Activated CD4-positive, alpha-beta T cell treated with anti-CD3 and anti-CD28 coated beads, Interleukin-2, Interleukin-6, amounts not matched to agents 100 ng/mL and 50 ng/mL, durations not matched to agents 16 hours and 8 hours (primary cell): ENCODE results near the gene ESRRA.

Experiments used
- DNase-seq: peaks from one replicate; pipeline ENCODE4 v3.0.0-alpha.2; 2020

Gene ESRRA

GRCh38 chr11:64305075-64305690, at the start of gene ESRRA:
Gene ESRRA (plus strand): TSS chr11:64305524. CDS start chr11:64307180, 1,656 bp downstream.
- DNase-seq, result peak; percentile 100

DNA sequence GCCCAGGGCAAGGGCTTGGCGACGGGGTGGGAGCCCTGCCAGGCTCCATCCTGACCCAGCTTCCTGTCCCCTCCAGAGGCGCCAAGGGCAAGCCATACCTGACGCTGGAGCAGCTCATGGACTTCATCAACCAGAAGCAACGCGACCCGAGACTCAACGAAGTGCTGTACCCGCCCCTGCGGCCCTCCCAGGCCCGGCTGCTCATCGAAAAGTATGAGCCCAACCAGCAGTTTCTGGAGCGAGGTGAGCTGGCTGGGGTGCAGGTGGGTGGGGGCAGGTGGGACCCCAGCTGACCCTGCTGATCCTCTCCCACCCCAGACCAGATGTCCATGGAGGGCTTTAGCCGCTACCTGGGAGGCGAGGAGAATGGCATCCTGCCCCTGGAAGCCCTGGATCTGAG, 49.0 kb upstream of the ESRRA start:
- DNase-seq, result no peak

- DNase-seq, result no peak
Observed at GRCh38 chr11:64258356-64258755, 47.0 kb upstream of the ESRRA start.

DNA sequence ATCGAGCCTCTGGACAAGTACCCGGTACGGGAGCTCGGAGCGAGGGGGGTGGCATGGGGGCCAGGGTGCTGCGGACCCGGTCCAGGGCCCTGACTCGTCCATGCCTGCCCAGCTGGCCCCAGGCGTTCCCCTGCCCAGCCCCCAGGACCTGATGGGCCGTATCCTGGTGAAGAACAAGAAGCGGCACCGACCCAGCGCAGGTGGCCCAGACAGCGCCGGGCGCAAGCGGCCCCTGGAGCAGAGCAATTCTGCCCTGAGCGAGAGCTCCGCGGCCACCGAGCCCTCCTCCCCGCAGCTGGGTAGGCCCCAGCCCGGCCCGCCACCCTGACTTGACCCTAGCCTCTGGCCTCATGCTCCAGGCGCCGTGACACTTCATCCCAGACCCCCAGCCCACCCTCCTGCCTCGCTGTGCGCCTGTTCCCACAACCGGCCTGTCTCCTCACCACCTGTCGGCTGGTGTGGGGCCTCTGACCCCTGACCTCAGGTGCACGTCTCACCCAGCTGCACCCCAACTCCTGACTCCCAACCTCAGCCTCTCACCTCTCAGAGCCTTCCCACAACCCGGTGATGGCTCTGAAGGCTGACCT, 46.3 kb upstream of the ESRRA start:
- no peak for DNase-seq

DNA sequence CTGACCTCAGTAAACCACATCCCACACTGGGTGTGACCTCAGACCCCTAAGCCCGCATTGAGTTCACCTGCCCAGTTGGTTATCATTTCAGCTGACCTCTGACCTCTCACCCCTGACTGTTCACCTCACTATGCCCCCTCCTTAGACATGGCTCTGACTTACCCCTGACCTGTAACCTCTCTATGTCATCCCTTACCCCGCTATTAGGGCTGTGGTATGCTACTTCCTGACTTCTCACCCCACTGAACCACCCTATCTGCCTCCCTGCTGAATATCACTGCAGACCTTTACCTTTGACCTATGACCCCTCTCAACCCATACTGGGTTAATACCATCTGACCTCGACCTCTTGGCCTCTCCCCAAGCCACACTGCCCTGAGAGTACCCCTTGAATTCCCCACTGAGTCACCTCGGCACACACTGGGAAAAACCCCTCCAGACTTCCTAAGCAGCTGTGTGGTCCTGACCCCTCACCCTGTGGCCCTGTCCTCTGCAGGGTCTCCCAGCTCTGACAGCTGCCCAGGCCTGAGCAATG, 45.7 kb upstream of the ESRRA start:
- DNase-seq, result no peak

GRCh38 chr11:64260147-64260708, 45.1 kb upstream of the ESRRA start:
- DNase-seq, result no peak

DNA sequence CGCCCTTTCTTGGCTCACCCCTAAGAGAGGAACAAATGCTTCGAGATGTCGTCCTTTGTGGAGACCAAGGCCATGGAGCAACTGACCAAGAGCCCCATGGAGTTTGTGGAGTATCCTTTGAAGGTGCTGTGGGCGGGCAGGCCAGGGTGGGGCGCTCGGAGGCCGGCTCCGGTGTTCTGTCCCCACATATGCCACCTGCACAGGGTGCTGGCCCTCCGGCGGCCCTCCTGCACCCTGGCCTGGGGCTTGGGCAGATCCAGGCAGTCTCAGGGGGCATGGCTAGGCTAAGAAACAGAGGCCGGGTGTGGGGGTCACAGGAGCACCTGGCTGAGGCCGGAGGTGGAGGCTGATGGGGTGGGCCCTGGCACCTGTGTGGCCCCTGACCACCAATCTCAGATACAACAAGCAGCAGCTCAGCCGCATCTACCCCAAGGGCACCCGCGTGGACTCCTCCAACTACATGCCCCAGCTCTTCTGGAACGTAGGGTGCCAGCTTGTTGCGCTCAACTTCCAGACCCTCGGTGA, 43.7 kb upstream of the ESRRA start:
- no peak for DNase-seq

DNA sequence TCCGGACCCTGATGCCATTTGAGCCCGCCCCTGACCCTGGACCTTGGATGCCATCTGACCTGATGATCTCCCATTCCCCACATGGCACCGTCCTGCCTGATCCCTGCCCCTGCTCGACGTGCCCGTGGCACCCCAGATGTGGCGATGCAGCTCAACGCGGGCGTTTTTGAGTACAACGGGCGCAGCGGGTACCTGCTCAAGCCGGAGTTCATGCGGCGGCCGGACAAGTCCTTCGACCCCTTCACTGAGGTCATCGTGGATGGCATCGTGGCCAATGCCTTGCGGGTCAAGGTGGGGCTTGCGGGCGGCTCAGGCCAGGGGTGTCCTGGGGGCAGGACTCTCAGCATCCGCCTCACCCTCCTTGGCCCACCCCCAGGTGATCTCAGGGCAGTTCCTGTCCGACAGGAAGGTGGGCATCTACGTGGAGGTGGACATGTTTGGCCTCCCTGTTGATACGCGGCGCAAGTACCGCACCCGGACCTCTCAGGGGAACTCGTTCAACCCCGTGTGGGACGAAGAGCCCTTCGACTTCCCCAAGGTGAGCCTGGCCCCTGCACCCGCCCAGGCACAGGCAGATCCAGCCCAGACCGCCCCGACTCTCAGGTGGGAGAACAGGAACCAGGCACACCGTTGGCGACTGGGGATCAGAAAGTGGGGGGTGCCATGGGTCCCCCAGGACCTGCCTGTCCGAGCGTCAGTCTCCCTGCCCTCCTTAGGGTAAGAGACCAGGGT, 42.9 kb upstream of the ESRRA start:
- DNase-seq, result no peak

DNA sequence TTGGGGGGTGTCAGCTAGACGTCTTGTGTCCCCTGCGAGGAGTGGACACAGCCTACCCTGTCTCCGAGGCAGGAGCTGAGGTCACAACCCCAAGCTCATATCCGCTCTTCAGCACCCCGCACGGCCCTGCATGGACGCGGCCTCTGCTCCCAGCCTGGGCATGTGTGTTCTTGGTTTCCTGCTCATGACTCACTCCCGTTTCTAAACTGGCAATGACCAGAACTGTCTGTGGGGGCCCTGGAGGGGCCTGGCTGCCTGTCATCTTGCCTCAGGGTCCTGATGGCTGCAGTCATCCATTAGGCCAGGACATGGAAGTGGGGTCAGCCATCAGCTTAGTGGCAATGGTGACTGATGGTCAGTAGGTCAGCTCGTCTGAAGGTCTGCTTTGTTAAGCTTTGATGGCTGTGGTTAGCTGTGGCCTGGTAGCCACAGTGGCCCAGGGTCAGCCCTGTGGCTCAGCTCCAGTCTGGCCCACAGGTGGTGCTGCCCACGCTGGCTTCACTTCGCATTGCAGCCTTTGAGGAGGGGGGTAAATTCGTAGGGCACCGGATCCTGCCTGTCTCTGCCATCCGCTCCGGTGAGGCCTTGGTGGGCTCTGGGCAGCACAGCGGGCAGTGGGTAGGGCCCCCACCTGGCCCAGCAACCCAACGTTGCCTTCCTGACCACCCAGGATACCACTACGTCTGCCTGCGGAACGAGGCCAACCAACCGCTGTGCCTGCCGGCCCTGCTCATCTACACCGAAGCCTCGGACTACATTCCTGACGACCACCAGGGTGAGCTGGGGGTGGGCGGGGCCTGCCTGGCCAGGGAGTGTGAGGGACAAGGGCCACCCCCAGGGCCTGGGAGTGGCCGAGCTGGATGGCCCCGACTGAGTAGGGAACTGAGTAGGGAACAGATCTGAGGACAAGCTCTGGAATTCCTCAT, 42.0 kb upstream of the ESRRA start:
- no peak for DNase-seq

DNA sequence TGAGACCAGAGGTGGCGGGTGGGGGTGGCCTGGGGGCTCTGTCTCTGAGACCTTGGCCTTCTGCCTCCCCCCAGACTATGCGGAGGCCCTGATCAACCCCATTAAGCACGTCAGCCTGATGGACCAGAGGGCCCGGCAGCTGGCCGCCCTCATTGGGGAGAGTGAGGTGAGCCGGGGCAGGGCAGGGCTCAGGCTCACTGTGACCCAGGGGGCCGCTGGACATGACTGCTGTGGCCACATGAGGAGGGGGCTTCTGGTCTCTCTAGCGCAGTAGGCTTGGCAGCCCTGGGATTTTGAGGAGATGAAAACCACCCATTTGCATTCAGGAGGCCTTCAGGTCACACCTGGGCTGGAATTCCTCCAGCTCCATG, 41.4 kb upstream of the ESRRA start:
- no peak for DNase-seq

DNA sequence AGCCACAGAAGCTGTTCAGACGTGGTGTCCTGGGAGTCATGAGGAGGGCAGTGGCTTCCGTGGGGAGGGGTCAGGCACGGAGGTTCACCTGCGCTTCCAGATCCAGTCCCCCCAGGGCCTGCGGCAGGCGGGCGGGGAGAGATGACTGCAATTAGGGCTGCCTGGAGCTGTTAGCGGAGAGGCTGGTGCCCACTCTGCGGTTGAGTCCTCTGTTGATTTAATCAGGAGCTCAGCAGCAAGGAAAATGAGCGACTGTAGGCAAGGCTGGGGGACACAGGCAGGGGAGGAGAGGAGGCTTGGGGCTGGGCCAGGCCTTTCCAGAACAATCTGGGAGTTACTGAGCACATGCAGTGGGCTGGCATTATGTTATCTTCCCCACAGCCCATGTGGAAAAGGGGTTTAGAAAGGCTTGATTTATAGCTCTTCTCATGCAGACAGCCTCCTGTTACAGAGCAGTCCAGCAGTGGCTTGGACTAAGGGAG, 40.9 kb upstream of the ESRRA start:
- no peak for DNase-seq

DNA sequence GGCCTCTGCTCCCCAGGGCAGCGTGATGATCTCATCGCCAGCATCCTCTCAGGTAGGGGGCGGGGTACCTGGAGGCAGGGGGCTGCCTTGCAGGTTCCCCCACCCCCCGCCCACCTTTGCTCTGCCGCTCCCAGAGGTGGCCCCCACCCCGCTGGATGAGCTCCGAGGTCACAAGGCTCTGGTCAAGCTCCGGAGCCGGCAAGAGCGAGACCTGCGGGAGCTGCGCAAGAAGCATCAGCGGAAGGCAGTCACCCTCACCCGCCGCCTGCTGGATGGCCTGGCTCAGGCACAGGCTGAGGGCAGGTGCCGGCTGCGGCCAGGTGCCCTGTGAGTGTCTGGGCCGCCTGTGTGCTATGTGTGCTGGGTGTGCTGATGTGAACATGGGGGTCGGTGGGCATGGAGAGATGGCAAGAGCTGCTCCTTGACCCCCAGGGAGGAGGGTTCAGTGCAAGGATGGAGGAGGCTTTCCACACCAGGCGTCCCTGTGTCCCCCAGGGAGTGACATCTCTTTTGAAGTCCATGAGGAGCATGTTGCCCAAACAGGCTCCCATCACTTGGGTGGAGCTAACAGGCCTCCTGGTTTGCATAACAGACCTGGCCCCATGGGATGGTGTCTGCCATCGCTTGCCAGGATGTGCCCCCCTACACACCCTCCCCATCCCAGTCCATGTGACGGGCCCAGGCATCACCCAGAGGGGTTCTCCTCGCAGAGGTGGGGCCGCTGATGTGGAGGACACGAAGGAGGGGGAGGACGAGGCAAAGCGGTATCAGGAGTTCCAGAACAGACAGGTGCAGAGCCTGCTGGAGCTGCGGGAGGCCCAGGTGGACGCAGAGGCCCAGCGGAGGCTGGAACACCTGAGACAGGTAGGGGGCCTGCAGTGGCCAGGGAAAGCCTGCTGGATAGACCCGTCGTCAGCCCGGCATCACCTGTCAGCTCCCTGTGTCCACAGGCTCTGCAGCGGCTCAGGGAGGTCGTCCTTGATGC, 39.9 kb upstream of the ESRRA start:
- no peak for DNase-seq

GRCh38 chr11:64266339-64266738, 39.0 kb upstream of the ESRRA start:
- no peak for DNase-seq

- no peak for DNase-seq
Observed at GRCh38 chr11:64267207-64267945, 37.9 kb upstream of the ESRRA start.

DNA sequence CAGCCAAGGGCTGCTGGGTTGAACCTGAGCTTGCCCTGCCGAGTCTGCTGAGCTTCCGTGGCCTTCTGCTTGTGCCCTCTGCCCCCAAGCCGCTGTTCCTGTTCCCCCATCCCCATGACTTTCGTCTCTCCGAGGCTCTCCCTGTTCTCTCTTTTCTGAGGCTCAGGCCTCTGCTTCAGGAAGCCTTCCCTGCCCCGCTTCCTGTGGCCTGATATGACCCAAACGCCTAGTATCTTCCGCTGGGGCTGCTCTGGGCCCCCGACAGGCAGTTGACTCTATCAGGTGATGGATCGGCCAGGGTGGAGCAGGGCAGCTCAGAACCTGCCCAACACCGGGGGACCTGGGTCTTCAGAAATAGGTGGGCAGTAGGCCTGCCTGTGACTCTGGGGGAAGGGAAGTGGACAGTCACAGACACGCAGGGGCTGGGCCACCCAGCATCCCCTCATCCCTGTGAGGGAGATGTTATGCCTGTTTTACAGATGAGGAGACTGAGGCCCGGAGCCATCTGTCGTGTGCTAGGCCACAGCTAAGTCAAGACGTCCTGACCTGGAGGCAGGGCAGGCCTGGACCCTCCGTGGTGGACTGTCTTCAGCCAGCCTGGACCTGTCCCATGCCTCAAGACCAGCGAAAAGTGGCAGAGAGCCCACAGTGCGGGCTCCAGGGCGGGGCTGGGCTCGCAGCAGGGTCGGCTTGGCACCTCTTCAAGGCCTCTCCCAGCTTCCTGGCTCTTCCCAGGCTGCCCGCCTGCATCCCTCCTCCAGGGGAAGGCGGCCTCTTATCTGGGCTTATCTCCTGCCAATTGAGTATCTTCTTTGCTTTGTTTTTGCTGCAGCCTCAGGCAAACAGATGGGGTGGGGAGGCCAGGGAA, 37.1 kb upstream of the ESRRA start:
- DNase-seq, result peak; percentile 15

GRCh38 chr11:64268893-64269539, 36.3 kb upstream of the ESRRA start:
- peak; percentile 74 for DNase-seq

- DNase-seq, result peak; percentile 99
Observed at GRCh38 chr11:64269540-64270220, 35.6 kb upstream of the ESRRA start.
